ENCODE results near the gene TDRD7. TPM values are rescaled to one million over a fixed set of nuclear protein-coding genes. Genes with fewer than 3 reads are reported as not detected.

Gene TDRD7
- total RNA-seq, 1 donor from 2014 or later: 8.1 TPM

DNA sequence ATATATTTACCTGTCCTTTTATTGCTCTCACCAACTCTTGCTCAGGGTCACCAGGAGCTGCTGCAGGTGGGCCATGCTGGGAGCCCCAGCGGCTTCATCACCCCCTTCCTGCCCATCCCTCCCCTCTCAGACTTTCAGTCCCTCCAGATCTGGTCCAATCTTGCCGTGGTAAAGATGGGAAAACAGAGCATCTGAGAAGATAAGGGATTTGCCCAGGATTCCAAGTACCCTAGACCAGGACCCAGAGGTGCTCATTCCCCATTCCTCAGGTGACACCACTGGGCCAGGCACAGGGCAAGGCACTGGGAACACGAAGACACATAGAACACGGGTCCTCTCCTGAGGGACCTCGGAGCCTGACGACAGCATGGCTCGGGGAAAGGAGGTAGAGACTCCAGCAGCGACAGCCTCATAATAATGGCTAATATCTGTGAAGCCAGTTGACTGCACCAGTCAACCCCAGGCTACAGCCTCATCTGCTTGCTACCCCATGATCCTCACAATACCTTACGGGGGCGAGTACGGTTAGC is 107.6 kb downstream of the TDRD7 start:
- Mint-ChIP-seq H3K27me3 (ENCODE audit: insufficient read depth, low read depth) (peaks cover 17% of the 10 kb centered on the region), H3K4me3 (no peak overlapping the region), H3K36me3 (no peaks in the 10 kb centered on the region), H3K9me3 (no peaks in the 10 kb centered on the region), H3K27ac (no peak overlapping the region), H3K4me1 (peaks cover 18% of the 10 kb centered on the region)
- no peak overlapping the region for H3K4me2 ChIP-seq
- no peak overlapping the region for H3K27ac ChIP-seq
- no peak overlapping the region for H2AFZ ChIP-seq (replicated peaks)
- H3K27me3 ChIP-seq: no peaks in the 10 kb centered on the region
- TF ChIP-seq, protein P1, sequence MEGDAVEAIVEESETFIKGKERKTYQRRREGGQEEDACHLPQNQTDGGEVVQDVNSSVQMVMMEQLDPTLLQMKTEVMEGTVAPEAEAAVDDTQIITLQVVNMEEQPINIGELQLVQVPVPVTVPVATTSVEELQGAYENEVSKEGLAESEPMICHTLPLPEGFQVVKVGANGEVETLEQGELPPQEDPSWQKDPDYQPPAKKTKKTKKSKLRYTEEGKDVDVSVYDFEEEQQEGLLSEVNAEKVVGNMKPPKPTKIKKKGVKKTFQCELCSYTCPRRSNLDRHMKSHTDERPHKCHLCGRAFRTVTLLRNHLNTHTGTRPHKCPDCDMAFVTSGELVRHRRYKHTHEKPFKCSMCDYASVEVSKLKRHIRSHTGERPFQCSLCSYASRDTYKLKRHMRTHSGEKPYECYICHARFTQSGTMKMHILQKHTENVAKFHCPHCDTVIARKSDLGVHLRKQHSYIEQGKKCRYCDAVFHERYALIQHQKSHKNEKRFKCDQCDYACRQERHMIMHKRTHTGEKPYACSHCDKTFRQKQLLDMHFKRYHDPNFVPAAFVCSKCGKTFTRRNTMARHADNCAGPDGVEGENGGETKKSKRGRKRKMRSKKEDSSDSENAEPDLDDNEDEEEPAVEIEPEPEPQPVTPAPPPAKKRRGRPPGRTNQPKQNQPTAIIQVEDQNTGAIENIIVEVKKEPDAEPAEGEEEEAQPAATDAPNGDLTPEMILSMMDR (IDR thresholded peaks at IDR 0.05): no peak
- no peak for TF ChIP-seq EZH2phosphoT487 (IDR thresholded peaks at IDR 0.05)
- TF ChIP-seq EZH2 (IDR thresholded peaks at IDR 0.05): no peak
- H3K36me3 ChIP-seq: no peaks in the 10 kb centered on the region
- no peaks in the 10 kb centered on the region for H3K79me2 ChIP-seq (ENCODE audit: low read depth)
- H3K9me3 ChIP-seq (ENCODE audit: low read depth): no peaks in the 10 kb centered on the region
- DNase-seq (ENCODE audit: low spot score): no peak
- H4K20me1 ChIP-seq (ENCODE audit: low read depth): no peaks in the 10 kb centered on the region
- no peaks in the 10 kb centered on the region for H3F3A ChIP-seq (ENCODE audit: low read depth)
- H3K9ac ChIP-seq: no peak overlapping the region
- peaks cover 13% of the 10 kb centered on the region for H3K4me1 ChIP-seq
- H3K4me3 ChIP-seq: no peak overlapping the region

DNA sequence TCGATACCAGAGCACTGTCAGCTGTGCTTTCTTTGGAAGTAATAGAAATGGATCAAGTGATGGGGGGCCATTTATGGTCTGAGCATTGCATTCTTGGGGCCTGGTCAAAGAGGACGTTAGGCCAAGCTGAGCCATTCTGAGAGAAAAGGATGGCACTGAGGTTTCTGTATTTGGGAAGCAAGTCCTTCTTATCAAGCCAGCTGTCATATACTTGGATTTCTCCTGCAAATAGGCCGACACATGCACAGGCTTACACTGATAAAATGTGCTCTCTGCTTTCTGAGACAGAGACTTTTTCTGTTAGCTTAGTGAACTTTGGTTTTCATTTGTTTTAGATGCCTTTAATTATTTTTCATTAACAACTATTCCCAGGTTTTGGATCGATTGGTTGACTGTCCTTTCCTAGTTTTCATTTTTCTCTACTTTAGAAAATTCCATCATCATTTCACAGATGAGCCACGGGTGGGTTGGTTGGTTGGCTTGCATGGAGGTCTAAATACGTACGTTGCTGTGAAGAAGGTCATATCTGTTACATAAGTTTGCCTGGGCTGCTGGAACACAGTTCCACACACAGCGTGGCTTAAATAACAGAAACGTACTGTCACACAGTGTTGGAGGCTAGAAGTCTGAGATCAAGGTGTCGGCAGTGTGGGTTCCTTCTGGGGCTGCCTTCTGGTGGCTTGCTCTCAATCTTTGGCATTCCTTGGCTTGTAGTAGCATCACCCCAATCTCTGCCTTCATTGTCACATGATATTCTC is 109.9 kb downstream of the TDRD7 start:
- DNase-seq (ENCODE audit: low spot score): no peak
- TF ChIP-seq EZH2 (IDR thresholded peaks at IDR 0.05) (no peak), EZH2phosphoT487 (IDR thresholded peaks at IDR 0.05) (no peak)
- TF ChIP-seq, protein P1 (IDR thresholded peaks at IDR 0.05): no peak
- H3K27me3 Mint-ChIP-seq (ENCODE audit: insufficient read depth, low read depth): peaks cover 10% of the 10 kb centered on the region
- H3K4me3 Mint-ChIP-seq: no peak overlapping the region
- Histone ChIP-seq H3K9me3 (ENCODE audit: low read depth) (no peaks in the 10 kb centered on the region), H3K27ac (no peak overlapping the region), H3K9ac (no peak overlapping the region), H3K79me2 (ENCODE audit: low read depth) (no peaks in the 10 kb centered on the region), H3F3A (ENCODE audit: low read depth) (no peaks in the 10 kb centered on the region), H2AFZ (replicated peaks) (no peak overlapping the region), H3K4me1 (peaks cover 2% of the 10 kb centered on the region), H4K20me1 (ENCODE audit: low read depth) (no peaks in the 10 kb centered on the region), H3K4me3 (no peak overlapping the region), H3K4me2 (no peak overlapping the region), H3K27me3 (no peaks in the 10 kb centered on the region), H3K36me3 (no peaks in the 10 kb centered on the region)
- H3K27ac Mint-ChIP-seq: no peak overlapping the region
- no peaks in the 10 kb centered on the region for H3K9me3 Mint-ChIP-seq
- no peaks in the 10 kb centered on the region for H3K36me3 Mint-ChIP-seq
- peaks cover 9% of the 10 kb centered on the region for H3K4me1 Mint-ChIP-seq

DNA sequence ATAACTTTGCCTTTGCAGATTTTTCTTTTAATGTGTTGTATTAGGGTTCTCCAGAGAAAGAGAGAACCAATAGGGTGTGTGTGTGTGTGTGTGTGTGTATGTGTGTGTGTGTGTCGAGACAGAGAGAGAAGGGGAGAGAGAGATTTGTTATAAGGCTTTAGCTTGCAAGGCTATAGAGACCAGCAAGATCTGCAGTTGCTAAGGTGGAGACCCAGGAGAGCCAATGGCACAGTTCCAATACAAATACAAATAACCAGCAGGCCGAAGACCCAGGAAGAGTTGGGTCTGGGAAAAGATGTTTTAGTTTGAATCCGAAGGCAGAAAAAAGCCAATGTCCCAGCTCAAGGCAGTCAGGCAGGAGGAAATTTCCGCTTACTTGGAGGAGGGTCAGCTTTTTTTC is 112.5 kb downstream of the TDRD7 start:
- TF ChIP-seq EZH2 (IDR thresholded peaks at IDR 0.05) (no peak), EZH2phosphoT487 (IDR thresholded peaks at IDR 0.05) (no peak)
- TF ChIP-seq, protein P1 (IDR thresholded peaks at IDR 0.05): no peak

More for the DNA sequence above, 112.5 kb downstream of the TDRD7 start:
- H3K36me3 Mint-ChIP-seq: no peaks in the 10 kb centered on the region
- Histone ChIP-seq H3K27me3 (no peaks in the 10 kb centered on the region), H2AFZ (replicated peaks) (no peak overlapping the region), H3K4me3 (no peak overlapping the region), H3K4me2 (no peak overlapping the region), H3K9me3 (ENCODE audit: low read depth) (no peaks in the 10 kb centered on the region), H4K20me1 (ENCODE audit: low read depth) (no peaks in the 10 kb centered on the region), H3K27ac (no peak overlapping the region), H3F3A (ENCODE audit: low read depth) (peaks cover 25% of the 10 kb centered on the region), H3K4me1 (peaks cover 21% of the 10 kb centered on the region), H3K79me2 (ENCODE audit: low read depth) (no peaks in the 10 kb centered on the region), H3K36me3 (no peaks in the 10 kb centered on the region), H3K9ac (no peak overlapping the region)
- H3K27me3 Mint-ChIP-seq (ENCODE audit: insufficient read depth, low read depth): peaks cover 4% of the 10 kb centered on the region
- H3K4me1 Mint-ChIP-seq: peaks cover 21% of the 10 kb centered on the region
- no peak overlapping the region for H3K27ac Mint-ChIP-seq
- no peaks in the 10 kb centered on the region for H3K9me3 Mint-ChIP-seq
- DNase-seq (ENCODE audit: low spot score): no peak
- no peak overlapping the region for H3K4me3 Mint-ChIP-seq

All from neural progenitor cell (in vitro differentiated cells).